ENCODE measurements around the gene NDUFAB1. TPM values are rescaled to one million over a fixed set of nuclear protein-coding genes. Genes with fewer than 3 reads are reported as not detected.

Gene NDUFAB1
- total RNA-seq (2022; extraction: Qiagen RNA extraction) = 154 to 196 TPM (median 176 TPM) in 5 replicates

GRCh38 chr16:23595951-23596720, at the start of gene NDUFAB1:
Gene NDUFAB1, minus strand, starts transcription at chr16:23596316. Its CDS starts 26 bp downstream, at chr16:23596290.

GRCh38 chr16:23640931-23641765, 45.0 kb upstream of the NDUFAB1 start, which contains the start of the genes DCTN5 and PALB2:
Gene DCTN5, plus strand, starts transcription at chr16:23641466. Its CDS starts 77 bp downstream, at chr16:23641543.
Gene PALB2, minus strand, starts transcription at chr16:23641310. Its CDS starts 153 bp downstream, at chr16:23641157.

GRCh38 chr16:23556881-23557778, 39.0 kb downstream of the NDUFAB1 start, which contains the start of the genes EARS2 and UBFD1:
Gene EARS2, minus strand, starts transcription at chr16:23557350. Its CDS starts 7 bp downstream, at chr16:23557343.
Gene UBFD1, plus strand, starts transcription at chr16:23557727. Its CDS starts 16 bp downstream, at chr16:23557743.

Other genes starting within 250 kb of the NDUFAB1 start
- 15.3 to 18.6 TPM (median 17.9 TPM) in 5 replicates for gene COG7, start 143.1 kb downstream of the NDUFAB1 start, total RNA-seq (2022; extraction: Qiagen RNA extraction)
- gene GGA2, start 85.8 kb downstream of the NDUFAB1 start, total RNA-seq (2022; extraction: Qiagen RNA extraction) = 24.6 to 29.8 TPM (median 26.3 TPM) in 5 replicates
- gene EARS2, start 39.0 kb downstream of the NDUFAB1 start, total RNA-seq (2022; extraction: Qiagen RNA extraction) = 21.6 to 31.5 TPM (median 29.4 TPM) in 5 replicates
- gene UBFD1, start 38.6 kb downstream of the NDUFAB1 start, total RNA-seq (2022; extraction: Qiagen RNA extraction) = 41.8 to 52.1 TPM (median 47.4 TPM) in 5 replicates
- 11.0 to 12.1 TPM (median 11.9 TPM) in 5 replicates for gene PALB2, start 45.0 kb upstream of the NDUFAB1 start, total RNA-seq (2022; extraction: Qiagen RNA extraction)
- gene DCTN5, start 45.1 kb upstream of the NDUFAB1 start, total RNA-seq (2022; extraction: Qiagen RNA extraction) = 67.7 to 74.0 TPM (median 68.7 TPM) in 5 replicates
- 143 to 166 TPM (median 159 TPM) in 5 replicates for gene PLK1, start 82.6 kb upstream of the NDUFAB1 start, total RNA-seq (2022; extraction: Qiagen RNA extraction)
- not detected in 5 replicates for gene ERN2, start 116.9 kb upstream of the NDUFAB1 start, total RNA-seq (2022; extraction: Qiagen RNA extraction)
- gene CHP2, start 158.7 kb upstream of the NDUFAB1 start, total RNA-seq (2022; extraction: Qiagen RNA extraction) = 0.03 TPM in 1 of 5 replicates, not detected in the others
- 0.14 to 0.28 TPM (median 0.17 TPM) in 5 replicates for gene PRKCB, start 239.7 kb upstream of the NDUFAB1 start, total RNA-seq (2022; extraction: Qiagen RNA extraction)